ENCODE data around the gene YBX2. TPM values are rescaled to one million over a fixed set of nuclear protein-coding genes. Genes with fewer than 3 reads are reported as not detected.
A peak's percentile ranks its signal among the peaks of the same experiment; 100 is the strongest.
"Not testable (repeated sequence)": the region's sequence is repeated elsewhere in the genome, so short reads cannot be mapped to it uniquely, and the experiment has no call there.

Gene YBX2
- 4.1 and 9.6 TPM in 2 replicates for total RNA-seq
- polyA plus RNA-seq (2012): 0.37 TPM

DNA sequence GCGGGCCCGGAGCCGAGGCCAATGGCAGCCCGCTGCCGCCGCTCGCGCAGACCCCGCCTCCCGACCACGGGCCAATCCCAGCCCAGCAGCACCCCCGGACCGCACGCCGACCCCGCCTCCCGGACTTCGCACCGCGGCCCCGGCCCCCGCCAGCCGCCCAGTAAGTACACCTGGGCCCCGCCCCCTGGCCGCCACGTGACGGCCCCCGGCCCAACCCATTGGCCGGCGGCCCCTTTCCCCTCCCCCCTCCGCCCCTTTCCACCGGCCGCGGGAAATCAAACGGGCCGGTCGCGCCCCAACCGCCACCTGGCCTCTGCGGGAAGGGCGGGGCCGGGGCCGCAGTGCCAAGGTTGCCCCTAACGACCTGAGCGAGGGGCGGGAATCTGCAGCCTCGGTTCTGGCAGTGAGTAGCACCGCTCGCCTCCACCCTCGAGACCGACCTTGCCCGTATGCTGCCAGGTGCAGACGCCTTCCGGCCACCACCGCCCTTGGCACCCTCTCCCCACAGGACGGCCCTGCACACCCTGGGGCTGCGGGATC, at the start of gene YBX2:
Gene YBX2, minus strand, starts transcription at position 26 of the 540 bp plus-strand sequence. CDS start 139 bp downstream, outside the sequence.
- peak; percentile 56 for DNase-seq (ENCODE audit: low read depth)

DNA sequence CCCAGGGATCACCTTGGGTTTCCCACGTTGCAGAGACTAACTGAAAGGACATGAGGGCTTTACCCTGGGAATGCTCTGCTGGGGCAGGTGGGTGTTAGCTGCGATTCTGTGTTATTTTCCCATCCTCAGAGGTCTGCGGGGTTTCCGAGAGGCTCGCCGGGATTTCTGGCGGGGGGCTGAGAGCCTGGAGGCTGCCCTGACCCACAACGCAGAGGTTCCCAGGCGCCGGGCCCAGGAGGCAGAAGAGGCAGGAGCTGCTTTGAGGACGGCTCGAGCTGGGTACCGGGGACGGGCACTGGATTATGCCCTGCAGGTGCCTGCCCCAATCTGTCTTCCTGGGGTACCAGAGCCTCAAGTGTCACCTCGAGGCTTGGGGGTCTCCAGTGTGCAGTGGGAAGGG, 48.8 kb upstream of the YBX2 start:
- DNase-seq (ENCODE audit: low read depth): no peak

DNA sequence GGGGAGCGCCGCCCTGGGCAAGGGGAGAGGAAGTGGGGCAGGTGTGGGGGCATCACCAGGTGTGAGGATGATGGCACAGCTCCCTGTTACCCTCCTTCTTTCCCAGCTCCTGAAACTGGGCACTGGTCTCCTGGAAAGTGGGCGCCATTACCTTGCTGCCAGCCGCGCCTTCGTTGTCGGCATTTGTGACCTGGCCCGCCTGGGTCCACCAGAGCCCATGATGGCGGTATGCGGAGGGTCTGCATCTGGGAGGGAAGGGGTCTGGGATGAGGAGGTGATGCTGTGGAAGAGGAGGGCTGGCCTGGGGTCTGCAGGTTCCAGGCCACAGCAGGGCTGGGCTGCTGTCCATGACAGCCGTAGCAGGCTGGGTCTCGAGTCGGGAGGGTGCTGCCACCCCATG, 47.4 kb upstream of the YBX2 start:
- no peak for DNase-seq (ENCODE audit: low read depth)

DNA sequence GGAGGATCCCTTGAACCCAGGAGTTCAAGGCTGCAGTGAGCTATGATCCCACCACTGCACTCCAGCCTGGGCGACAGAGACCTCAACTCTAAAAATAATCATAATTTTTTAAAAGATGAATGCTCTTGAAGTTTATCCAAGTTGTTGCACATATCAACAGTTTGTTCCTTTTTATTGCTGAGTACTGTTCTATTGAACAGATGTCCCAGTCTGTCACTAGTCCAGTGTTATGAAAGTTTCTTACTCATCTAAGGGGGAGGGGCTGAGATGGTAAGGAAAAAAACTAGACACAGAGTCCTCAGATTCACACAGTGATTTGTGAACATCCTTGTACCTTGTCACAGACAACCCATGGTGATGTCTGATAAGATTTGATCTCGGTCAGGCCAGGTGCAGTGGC, 45.7 kb upstream of the YBX2 start:
- DNase-seq (ENCODE audit: low read depth): peak; percentile 77

DNA sequence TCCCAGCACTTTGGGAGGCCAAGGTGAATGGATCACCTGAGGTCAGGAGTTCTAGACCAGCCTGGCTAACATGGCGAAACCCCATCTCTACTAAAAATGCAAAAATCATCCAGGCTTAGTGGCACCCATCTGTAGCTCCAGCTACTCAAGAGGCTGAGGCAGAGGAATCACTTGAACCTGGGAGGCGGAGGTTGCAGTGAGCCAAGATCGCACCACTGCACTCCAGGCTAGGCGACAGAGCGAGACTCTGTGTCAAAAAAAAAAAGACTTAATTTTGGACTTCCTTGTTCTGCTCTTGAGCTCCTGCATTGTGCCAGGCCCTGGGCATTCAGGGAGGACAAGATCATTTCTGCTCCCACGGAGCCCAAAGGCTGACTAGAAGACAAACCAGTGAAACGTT, 43.2 kb upstream of the YBX2 start:
- not testable (repeated sequence) for DNase-seq (ENCODE audit: low read depth)

DNA sequence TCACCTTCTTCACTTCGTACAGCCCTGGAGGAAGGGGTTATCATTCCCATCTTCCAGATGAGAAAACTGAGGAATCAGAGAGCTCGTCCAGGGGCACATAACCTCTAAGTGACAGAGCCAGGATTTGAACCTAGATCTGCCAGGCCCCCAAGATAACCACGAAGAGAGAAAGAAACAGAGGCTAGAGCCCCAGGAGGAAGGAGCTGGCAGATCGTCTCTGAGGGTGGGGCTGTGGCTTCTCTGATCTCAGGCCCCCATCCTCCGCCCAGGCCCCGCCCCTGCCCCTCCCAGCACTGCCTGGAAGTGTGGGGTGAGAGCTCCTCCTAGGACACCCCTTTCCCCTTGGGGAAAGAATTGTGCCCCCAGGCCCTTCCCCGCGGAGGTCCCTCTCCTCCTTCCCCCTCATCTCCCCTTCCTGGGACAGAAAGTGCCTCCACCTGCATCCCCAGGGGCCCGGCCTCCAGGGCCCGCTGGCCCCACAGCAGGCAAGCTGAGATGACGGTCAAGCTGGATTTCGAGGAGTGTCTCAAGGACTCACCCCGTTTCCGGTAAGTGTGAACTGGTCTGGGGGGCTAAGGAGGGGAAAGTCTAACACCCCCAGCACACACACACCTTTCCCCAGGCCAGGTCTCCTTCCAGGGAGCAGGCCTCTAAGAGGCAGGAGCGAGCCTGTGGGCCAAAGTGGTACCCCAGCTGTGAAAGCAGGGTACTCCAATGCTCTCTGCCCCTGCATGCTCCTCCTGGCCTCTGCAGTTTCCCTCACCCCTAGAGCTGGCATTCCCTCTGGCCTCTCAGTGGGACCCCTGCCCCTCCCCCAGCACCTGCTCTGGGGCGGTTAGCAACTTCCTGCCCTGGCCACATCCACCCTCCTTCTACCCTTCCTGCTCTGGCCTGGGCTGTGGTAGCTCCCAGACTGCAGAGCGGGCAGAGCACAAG, 42.1 kb upstream of the YBX2 start, which contains the start of gene ACAP1:
Gene ACAP1, plus strand, starts transcription at position 290 of the 936 bp plus-strand sequence. Its CDS starts 206 bp downstream, at position 496.
- no peak for DNase-seq (ENCODE audit: low read depth)

DNA sequence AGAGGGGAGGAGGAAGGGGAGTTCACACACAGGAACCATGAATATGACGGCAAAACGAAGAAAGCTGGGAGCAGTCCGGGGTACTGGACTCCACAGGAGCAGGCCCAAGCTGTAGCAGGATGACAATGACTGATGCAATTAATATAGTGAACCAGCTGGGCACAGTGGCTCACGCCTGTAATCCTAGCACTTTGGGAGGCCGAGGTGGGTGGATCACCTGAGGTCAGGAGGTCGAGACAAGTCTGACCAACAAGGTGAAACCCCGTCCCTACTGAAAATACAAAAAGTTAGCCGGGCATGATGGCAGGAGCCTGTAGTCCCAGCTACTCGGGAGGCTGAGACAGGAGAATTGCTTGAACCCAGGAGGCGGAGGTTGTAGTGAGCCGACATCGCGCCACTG, 41.3 kb upstream of the YBX2 start:
- DNase-seq (ENCODE audit: low read depth): not testable (repeated sequence)

DNA sequence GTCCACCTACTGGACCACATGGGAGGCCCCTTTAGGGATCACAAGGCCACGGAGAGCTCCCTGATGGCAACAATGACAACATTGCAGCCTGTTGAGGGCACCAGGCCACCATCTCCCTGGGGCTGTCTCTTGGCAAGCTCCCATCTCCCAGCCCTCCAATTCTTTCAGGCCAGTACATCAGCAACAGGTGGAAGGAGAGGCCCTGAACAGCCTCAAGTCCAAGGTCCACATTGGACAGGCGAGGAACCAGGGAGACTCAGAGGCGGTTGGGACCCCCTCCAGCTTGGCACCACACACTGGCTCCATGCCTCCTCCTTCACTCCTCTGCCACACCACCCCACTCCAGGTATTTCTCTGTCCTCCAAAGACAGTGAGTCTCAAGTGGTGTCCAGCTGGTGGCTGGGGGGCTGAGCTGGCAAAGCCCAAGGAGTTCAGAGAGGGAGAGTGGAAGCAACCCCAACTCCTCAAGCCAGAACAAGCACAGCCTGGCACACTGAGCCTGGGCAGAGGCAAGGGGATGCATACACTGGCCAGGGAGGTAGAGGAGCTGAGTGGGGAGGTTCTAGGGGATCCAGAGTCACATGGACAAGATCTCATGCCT, 40.6 kb upstream of the YBX2 start:
- DNase-seq (ENCODE audit: low read depth): no peak

DNA sequence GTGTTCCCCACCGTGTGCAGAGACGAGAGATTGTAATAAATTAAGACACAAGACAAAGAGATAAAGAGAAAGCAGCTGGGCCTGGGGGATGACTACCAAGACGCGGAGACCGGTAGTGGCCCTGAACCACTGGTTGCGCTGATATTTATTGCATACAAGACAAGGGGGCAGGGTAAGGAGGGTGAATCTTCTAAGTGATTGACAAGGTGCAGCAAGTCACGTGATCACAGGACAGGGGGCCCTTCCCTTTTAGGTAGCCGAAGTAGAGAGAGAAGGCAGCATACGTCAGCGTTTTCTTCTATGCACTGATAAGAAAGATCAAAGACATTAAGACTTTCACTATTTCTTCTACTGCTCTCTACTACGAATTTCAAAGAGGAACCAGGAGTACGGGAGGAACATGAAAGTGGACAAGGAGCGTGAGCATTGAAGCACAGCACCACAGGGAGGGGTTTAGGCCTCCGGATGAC, 38.2 kb upstream of the YBX2 start:
- DNase-seq (ENCODE audit: low read depth): not testable (repeated sequence)

DNA sequence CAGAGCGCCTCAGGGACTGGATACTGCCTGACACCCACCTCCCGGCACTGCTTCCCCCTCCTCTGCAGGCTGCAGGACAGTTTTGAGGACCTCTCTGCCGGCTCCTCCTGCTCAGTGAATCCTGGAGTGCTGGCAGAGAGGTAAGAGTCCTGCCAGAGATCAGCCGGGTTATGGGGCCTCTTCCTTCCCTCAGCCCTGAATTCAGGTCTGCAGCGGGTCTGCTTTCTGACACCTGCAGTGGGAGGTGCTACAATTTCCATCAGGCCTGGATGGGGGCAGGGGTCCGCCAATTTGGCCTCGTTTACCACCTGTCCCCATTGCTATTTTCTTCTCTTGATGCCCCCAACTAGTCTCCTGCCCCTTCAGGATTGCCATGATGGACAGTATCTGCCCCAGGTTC, 37.7 kb upstream of the YBX2 start:
- DNase-seq (ENCODE audit: low read depth): no peak

DNA sequence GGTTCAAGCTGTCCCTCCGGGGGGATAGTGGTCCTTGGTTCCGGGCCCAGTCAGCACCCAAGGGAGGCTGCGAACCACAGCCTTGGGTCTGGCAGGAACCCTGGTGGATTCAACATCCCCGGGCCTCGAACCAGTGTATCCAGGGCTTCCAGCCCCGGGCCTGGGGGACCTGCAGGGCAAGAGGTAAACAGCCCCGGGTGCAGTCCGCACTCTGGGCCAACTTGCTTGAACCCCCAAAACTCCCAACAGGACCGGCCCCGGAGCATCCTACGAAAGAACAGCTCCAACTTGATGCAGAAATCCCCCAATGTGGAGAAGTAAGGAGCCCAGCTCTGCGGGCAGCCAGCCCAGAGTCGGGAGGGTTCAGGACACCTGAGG, 36.2 kb upstream of the YBX2 start:
- DNase-seq (ENCODE audit: low read depth): no peak

DNA sequence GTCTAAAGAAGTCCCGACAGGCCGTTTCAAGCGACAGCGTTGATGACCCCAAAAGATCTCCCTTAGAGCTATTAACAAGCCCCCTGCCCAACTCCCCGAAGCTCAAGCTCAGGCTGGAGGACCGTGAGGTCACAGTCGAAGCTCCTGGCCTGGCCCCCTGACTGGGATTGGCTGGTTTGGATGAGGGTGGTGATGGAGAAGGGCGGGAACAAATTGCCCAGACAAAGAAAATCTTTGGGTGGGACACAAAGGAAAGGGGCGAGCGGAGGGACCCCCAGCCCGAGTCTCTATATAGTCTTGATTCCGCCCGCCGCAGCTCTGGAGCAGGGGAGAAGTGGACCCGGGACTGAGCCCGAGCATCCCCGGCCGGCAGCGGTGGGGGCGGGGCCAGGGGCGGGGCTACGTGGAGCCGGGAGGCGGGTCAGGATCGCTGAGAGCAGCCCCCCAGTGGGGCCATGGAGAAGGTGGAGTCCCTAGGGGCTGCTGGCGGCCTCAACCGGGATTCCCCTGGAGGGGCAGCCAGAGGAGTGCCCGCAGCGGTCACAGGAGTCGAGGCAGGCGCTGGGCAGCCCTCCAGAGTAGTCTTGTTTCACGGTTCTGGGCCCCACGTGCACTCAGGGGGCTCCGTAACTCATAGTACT, 35.7 kb upstream of the YBX2 start:
- DNase-seq (ENCODE audit: low read depth): peak; percentile 86

DNA sequence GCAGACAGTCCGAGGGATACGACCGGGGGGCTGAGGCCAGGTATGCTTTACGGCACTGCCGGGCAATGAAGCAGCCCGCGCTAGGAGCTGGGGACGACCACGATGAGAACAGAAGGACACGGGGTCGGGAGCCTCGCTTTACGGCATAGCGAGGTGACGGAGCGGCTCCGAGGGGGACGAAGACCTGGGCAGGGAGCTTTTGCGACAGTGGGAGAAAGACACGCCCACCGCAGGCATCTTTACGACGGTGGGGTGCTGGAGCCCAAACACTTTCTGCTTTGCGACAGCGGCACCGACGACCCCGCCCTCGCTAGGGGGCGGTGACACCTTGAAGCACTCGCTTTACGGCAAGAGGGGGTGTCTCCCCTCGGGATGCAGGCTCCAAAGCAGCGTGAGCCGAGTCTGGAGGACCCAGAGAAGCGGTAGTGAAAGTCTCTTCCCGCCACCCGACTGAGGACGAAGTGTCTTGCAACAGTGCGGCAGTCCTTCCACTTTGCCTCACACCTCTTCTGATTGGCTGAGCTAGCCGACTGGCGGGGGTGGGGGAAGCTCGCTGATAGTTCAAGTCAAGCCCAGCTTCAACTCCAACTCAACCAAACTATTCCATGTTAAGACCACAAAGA, 35.0 kb upstream of the YBX2 start:
- peak; percentile 100 for DNase-seq (ENCODE audit: low read depth)

DNA sequence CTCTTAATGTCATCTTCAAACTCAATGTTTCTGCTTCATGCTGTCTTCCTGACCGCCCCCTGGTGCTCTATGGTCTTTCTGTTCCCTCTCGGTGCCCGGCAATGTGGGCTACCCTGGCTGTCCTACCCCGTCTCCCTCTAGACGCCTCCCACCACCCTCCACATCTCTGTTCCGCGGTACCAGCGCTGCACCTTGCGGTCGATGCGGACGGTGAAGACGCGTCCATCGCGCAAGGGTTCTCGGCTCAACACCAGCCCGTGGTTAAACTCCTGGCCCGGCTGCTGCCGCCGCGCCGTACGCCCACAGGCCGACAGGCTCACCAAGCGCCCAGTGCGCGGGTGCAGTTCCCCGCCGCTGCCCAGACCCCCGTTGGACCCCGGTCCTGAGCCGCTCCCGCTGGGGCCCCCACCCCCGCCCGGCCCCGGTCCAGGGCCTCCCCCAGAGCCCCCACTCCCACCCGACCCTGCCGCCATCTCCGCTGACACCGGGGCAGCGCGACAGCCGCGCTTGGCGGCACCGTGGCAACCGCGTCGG, 34.5 kb upstream of the YBX2 start, which contains the start of gene NEURL4:
Gene NEURL4, minus strand, starts transcription at position 496 of the 534 bp plus-strand sequence. Its CDS starts 23 bp downstream, at position 473.
- DNase-seq (ENCODE audit: low read depth): no peak

DNA sequence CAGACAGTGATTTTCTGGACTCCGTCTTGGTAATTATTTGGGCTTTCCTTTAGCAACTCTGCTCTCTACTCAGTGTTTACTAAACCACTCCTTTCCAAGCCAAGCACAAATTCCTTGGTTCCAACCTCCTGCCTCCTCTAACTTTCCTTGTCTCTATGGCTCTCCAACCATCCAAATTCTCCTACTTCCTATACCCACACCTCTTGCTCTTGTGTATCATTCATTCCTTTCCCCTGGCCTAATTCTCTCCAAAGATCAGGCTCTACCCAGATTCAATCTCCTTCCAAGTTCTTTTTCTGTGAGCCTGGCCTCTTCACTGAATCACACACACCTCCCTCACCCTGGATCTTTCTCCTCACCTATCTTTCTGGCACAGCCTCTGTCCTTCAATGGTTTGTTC, 33.6 kb upstream of the YBX2 start:
- DNase-seq (ENCODE audit: low read depth): no peak

DNA sequence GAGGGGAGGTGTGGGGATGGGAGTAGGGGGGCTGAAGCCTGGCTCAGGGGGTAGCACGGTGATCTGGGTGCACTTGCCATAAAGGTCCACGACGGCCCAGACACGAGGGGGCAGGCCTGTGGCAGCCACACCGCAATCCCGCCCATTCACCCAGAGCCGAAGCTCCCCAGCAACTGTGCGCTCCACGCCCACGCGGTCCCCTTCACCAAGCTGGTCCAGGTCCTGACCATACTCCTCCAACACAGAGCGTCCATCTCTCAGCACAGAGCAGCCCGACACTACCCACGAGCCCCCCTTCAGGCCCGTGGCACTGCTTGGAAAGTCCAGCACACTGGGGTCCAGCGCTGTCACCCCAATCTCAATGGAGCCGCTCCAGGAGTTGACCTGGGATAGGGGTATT, 33.1 kb upstream of the YBX2 start:
- DNase-seq (ENCODE audit: low read depth): no peak

DNA sequence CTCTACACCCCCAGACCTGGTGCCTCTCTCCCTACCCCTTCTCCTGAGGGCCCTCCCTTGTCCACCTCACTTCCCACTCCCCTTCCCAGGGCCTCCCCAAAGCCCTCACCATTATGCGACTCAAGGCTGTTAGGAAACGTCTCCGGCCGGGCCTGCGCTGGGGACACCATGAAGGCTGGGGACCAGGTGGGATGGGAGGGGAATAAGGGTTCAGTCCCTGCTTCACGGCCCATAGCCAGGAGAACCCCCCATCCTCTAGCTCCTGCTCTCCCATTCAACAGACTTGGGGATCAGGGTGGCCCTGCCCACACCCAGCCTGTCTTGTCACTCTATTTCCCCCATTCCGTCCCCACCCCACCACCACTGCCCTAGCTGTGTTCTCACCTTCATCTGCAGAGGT, 32.6 kb upstream of the YBX2 start:
- DNase-seq (ENCODE audit: low read depth): no peak

DNA sequence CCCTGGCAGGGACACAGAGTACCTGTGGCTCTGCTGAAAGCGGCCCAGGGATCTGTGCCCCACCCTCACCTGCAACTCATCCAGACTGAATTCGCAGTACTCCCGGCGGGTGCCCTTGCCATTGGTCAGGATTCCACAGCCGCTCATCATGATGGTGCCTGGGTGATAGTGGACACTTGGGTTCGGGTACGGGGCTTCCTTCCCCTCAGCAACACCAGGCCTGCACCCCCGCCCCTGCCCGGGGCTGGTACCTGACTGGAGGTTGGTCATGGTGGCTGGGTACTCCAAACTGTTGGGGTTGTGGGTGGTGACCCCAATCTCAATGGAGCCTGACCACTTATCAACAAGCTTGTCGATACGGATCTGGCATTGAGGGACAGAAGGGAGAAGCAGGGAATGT, 31.7 kb upstream of the YBX2 start:
- no peak for DNase-seq (ENCODE audit: low read depth)

DNA sequence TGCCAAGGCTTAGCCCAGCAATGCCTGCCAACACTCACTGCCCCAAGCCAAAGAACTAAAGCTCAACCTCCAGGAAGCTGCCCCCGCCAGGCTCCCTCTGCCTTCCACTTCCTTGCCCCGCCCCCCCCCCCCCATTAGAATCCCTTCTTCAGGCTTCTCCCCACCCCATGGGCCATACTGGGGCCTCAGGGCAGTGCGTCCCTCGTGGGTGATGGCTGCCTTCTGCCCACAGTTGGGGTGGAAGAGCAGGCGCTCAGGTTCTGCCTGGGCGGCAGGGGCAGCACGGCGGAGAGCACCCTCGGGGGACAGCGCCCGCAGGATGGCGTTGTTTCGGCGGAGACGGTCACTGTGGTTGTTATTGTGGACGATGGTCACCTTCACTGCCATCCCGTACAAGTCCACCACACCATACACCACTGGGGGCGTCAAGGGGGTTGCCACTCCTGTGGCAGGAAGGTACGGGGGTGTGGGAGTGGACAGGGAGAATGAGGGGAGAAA, 30.6 kb upstream of the YBX2 start:
- DNase-seq (ENCODE audit: low read depth): no peak

DNA sequence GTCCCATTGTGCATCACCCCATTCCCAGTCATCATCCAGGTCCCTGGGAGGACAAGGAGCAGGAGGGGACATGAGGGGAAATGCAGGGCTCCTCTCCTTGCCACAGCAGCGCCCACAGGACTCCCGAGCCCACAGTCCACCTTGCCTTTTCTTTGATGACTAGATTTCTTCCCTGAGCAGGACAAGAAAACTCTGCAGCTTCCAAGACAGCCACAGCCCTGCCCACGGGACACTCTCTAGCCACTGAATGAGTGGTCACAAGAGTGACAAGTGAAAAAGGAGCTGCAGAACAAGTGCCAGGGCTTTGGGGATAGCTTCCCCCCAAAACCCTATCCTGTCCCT, 30.0 kb upstream of the YBX2 start:
- DNase-seq (ENCODE audit: low read depth): no peak

Measured in myocyte (in vitro differentiated cells).